ENCODE data around the gene WFDC12. TPM values are rescaled to one million over a fixed set of nuclear protein-coding genes. Genes with fewer than 3 reads are reported as not detected.
"Not testable (repeated sequence)": the region's sequence is repeated elsewhere in the genome, so short reads cannot be mapped to it uniquely, and the experiment has no call there.

Gene WFDC12
- total RNA-seq, 1 donor from 2014 or later = not detected

DNA sequence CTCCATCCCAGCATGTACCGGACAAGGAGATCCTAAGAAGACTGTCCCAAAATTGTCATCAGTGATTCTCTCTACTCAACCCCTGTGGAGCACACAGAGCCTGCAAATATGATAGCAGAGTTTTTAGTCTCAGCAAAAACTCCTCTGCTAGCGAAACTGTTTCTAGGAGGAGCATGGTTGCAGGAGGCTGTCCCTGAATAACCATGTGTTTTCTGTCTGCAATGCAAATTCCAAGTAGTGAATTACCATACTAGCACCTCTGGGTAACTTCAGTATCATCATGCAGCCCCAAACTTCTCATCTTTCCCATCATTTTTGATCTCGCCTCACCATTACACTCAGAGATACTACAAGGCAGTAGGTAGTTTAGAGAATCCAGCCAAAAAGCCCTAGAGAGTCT lies 24.8 kb upstream of the WFDC12 start:
- Histone ChIP-seq H3K79me2 (ENCODE audit: low read depth) (no peaks in the 10 kb centered on the region), H2AFZ (replicated peaks) (no peak overlapping the region), H3K4me2 (no peak overlapping the region), H3F3A (ENCODE audit: low read depth) (no peaks in the 10 kb centered on the region), H3K27ac (no peak overlapping the region), H3K4me3 (no peak overlapping the region), H4K20me1 (ENCODE audit: low read depth) (no peaks in the 10 kb centered on the region), H3K4me1 (no peaks in the 10 kb centered on the region), H3K27me3 (peaks cover 40% of the 10 kb centered on the region), H3K36me3 (no peaks in the 10 kb centered on the region), H3K9ac (no peak overlapping the region), H3K9me3 (ENCODE audit: low read depth) (no peaks in the 10 kb centered on the region)
- H3K4me3 Mint-ChIP-seq = no peak overlapping the region
- DNase-seq (ENCODE audit: low spot score) = no peak
- TF ChIP-seq, protein P1, sequence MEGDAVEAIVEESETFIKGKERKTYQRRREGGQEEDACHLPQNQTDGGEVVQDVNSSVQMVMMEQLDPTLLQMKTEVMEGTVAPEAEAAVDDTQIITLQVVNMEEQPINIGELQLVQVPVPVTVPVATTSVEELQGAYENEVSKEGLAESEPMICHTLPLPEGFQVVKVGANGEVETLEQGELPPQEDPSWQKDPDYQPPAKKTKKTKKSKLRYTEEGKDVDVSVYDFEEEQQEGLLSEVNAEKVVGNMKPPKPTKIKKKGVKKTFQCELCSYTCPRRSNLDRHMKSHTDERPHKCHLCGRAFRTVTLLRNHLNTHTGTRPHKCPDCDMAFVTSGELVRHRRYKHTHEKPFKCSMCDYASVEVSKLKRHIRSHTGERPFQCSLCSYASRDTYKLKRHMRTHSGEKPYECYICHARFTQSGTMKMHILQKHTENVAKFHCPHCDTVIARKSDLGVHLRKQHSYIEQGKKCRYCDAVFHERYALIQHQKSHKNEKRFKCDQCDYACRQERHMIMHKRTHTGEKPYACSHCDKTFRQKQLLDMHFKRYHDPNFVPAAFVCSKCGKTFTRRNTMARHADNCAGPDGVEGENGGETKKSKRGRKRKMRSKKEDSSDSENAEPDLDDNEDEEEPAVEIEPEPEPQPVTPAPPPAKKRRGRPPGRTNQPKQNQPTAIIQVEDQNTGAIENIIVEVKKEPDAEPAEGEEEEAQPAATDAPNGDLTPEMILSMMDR (IDR thresholded peaks at IDR 0.05) = no peak
- TF ChIP-seq EZH2 (IDR thresholded peaks at IDR 0.05) = no peak
- no peak for TF ChIP-seq EZH2phosphoT487 (IDR thresholded peaks at IDR 0.05)
- no peaks in the 10 kb centered on the region for H3K9me3 Mint-ChIP-seq
- no peak overlapping the region for H3K27ac Mint-ChIP-seq
- no peaks in the 10 kb centered on the region for H3K36me3 Mint-ChIP-seq
- H3K27me3 Mint-ChIP-seq (ENCODE audit: insufficient read depth, low read depth) = peaks cover 8% of the 10 kb centered on the region
- H3K4me1 Mint-ChIP-seq = no peaks in the 10 kb centered on the region

DNA sequence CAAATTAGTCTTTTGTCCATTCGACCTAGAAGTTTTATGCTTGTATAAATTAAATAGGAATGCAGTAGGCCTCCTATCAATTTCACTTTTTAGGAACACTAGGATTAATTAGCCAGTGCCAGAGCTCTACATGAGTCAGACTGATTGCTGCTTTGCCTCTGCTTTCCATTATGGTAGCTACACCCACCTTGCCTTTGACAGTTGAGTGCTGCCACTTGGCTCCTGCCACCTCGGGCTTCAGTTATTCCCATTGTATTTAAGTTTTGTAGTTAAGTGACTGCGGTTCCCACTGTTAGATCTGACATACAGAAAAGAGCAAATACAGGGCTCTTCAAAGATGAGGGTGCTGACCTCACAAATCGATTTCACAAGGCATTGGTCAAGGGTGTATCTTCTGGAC lies 16.6 kb upstream of the WFDC12 start:
- H3K27ac Mint-ChIP-seq = no peak overlapping the region
- no peaks in the 10 kb centered on the region for H3K27me3 Mint-ChIP-seq (ENCODE audit: insufficient read depth, low read depth)
- TF ChIP-seq, protein P1 (IDR thresholded peaks at IDR 0.05) = no peak
- TF ChIP-seq EZH2 (IDR thresholded peaks at IDR 0.05) (no peak), EZH2phosphoT487 (IDR thresholded peaks at IDR 0.05) (no peak)
- Histone ChIP-seq H4K20me1 (ENCODE audit: low read depth) (no peaks in the 10 kb centered on the region), H3K4me1 (no peaks in the 10 kb centered on the region), H3K9me3 (ENCODE audit: low read depth) (no peaks in the 10 kb centered on the region), H3K4me2 (no peak overlapping the region), H3F3A (ENCODE audit: low read depth) (no peaks in the 10 kb centered on the region), H2AFZ (replicated peaks) (no peak overlapping the region), H3K4me3 (no peak overlapping the region), H3K36me3 (no peaks in the 10 kb centered on the region), H3K27me3 (peaks cover 13% of the 10 kb centered on the region), H3K9ac (no peak overlapping the region), H3K27ac (no peak overlapping the region), H3K79me2 (ENCODE audit: low read depth) (no peaks in the 10 kb centered on the region)
- no peak overlapping the region for H3K4me3 Mint-ChIP-seq
- H3K4me1 Mint-ChIP-seq = no peaks in the 10 kb centered on the region
- H3K36me3 Mint-ChIP-seq = no peaks in the 10 kb centered on the region
- no peak for DNase-seq (ENCODE audit: low spot score)
- peaks cover 2% of the 10 kb centered on the region for H3K9me3 Mint-ChIP-seq

DNA sequence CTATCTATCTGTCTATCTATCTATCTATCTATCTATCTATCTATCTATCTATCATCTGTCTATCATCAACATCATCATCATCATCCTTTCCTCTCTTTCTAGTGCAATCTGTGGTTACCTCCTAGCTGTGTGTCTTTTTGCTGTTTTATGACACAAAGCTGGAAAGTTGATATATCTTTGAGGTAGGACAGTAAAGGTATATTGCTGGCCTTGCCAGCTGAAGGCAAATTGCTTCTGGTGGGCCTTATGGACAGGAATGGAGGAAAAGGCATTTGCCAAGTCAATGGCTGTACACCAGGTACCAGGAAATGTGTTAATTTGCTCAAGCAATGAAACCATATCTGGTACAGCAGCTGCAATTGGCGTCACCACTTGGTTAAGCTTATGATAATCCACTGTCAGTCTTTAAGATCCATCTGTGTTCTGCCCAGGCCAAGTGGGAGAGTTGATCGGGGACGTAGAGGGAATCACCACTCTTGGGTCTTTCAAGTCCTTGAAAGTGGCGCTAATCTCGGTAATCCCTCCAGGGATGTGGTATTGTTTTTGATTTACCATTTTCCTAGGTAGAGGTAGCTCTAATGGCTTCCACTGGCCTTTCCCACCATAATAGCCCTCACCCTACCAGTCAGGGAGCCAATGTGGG lies 15.6 kb upstream of the WFDC12 start:
- H3K4me1 Mint-ChIP-seq, H3K9me3 Mint-ChIP-seq, H3K36me3 Mint-ChIP-seq: not testable (repeated sequence)

DNA sequence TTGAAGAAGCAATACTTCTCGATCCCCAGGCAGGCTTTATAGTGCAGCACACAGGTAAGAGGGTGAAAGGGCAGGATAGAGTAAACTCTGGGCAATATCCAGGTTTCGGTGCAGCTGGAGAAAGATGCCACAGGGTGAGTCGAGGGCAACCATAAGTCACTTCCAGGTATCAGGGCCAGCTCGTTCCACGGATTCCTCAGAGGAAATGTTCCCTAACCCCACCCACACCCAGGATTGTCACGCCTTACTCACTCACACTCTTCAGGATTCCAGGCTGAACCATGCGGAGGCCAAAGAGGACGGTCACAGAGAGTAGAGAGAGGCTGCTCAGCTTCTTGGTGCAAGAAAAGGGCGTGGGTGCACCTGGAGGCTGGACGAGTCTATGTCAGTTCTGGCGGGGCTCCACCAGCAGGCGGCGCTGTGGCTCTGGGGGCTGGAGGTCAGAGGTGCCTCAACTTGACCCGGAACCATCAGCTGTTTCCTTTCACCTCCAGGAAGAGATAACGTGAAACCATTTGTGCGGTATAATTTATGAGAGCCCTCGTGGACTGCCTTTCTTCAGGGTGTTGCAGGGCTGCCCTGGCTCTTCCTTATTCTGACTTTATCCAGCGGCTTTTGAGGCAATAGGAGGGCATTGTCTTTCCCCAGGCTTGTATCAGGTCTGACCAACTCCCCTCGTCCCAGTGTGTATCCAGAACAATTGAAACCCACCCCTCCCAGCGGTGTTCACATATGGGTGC lies 14.5 kb upstream of the WFDC12 start:
- Histone ChIP-seq H3K4me1 (no peaks in the 10 kb centered on the region), H4K20me1 (ENCODE audit: low read depth) (no peaks in the 10 kb centered on the region), H3K9me3 (ENCODE audit: low read depth) (no peaks in the 10 kb centered on the region), H3K79me2 (ENCODE audit: low read depth) (no peaks in the 10 kb centered on the region), H3K27me3 (peaks cover 5% of the 10 kb centered on the region), H3K27ac (no peak overlapping the region), H2AFZ (replicated peaks) (no peak overlapping the region), H3K4me3 (no peak overlapping the region), H3K4me2 (no peak overlapping the region), H3F3A (ENCODE audit: low read depth) (no peaks in the 10 kb centered on the region), H3K9ac (no peak overlapping the region), H3K36me3 (no peaks in the 10 kb centered on the region)
- Mint-ChIP-seq H3K36me3 (no peaks in the 10 kb centered on the region), H3K27me3 (ENCODE audit: insufficient read depth, low read depth) (no peaks in the 10 kb centered on the region), H3K27ac (no peak overlapping the region), H3K4me3 (no peak overlapping the region), H3K9me3 (peaks cover 2% of the 10 kb centered on the region), H3K4me1 (no peaks in the 10 kb centered on the region)
- DNase-seq (ENCODE audit: low spot score) = peak; percentile 74
- TF ChIP-seq EZH2phosphoT487 (IDR thresholded peaks at IDR 0.05) = no peak
- TF ChIP-seq EZH2 (IDR thresholded peaks at IDR 0.05) = no peak
- TF ChIP-seq, protein P1 (IDR thresholded peaks at IDR 0.05) = peak; percentile 84

More for the DNA sequence above, 15.6 kb upstream of the WFDC12 start:
- H3K36me3 ChIP-seq; H4K20me1 ChIP-seq (ENCODE audit: low read depth); H3K4me2 ChIP-seq; H3K4me3 ChIP-seq; H3K27me3 Mint-ChIP-seq (ENCODE audit: insufficient read depth, low read depth); H3K4me3 Mint-ChIP-seq; H3K9ac ChIP-seq; H3K27ac Mint-ChIP-seq; H3K79me2 ChIP-seq (ENCODE audit: low read depth); H3K27me3 ChIP-seq; H3K4me1 ChIP-seq; H3F3A ChIP-seq (ENCODE audit: low read depth); H2AFZ ChIP-seq (replicated peaks); H3K9me3 ChIP-seq (ENCODE audit: low read depth); H3K27ac ChIP-seq; DNase-seq (ENCODE audit: low spot score): not testable (repeated sequence)

Data from neural progenitor cell (in vitro differentiated cells).